ENCODE results near the gene GRIK4.

GRIK4 gene

DNA sequence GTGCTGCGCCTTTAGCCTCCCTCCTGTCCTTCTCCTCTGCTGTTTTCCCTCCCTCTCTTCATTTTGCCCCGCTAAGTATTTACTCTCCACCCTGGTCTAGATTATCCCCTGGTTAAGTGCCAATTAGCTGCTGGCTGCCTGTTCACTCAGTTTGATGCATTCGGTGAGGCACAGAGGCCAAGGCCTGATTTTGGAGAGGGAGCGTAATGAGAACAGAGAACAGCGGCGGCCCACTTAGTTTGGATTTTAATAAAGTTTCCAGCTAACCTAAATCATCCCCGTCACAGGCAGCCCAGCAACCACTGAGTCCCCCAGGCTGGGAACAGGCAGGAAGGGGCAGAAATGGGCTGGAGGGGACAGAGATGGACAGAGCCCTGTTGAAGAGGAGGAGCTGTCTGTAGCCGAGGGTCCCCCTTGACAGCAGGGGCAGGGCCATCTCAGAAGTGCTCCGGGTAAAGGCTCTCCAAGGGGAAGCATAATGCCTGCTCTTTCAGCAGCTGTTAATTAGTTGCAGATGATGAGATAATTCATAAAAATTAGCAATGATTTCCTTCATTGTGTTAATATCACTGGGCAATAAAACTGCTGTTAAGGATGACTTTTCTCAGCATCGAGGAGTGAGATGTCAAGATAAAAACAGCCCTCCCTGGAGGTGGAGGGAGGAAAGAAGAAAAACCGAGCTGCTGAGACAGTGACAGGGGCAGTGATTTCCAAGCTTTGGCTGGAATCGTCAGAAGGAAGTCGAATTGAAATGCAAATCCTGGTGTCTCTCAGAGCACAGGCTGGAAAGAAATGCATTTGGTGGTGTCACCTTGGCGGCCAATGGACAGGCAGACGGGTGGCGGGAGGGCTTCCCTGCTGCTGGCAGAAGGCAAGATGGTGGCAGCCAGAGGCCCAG is 170.1 kb downstream of the GRIK4 start:
- DNase-seq, result no peak

DNA sequence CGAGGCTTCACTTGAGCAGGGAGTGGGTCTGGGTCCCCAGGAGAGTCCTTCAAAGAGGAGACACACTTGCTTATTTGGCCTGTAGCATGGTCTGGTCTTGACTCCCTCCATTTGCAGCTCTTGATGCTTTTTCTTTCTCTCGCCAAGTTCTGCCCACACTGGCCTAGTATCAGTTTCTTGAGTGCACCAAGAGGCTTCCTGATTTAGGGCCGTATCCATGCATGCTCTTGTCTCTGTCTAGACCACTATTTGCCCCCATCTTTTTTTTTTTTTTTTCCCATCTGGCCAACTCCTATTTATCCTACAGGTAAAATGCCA is 170.7 kb downstream of the GRIK4 start:
- no peak for DNase-seq

DNA sequence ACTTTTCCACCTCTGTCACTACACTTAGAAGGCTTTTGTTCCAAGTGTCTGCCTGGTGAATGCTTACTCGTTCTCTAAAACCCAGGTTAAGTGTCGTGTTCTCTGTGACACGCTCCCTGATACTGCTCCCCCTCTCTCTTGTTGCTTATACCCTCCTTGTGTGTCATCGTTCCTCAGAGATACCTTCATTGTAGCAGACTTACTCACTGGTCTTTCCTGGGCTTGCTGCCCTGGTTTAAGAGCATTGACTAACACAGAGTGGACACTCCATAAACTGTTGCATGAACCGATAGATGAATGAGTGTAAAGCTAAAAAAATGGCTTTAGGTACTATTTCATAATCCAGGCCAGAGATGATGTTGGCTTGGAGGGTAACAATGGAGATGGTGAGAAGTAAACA is 171.3 kb downstream of the GRIK4 start:
- no peak for DNase-seq

DNA sequence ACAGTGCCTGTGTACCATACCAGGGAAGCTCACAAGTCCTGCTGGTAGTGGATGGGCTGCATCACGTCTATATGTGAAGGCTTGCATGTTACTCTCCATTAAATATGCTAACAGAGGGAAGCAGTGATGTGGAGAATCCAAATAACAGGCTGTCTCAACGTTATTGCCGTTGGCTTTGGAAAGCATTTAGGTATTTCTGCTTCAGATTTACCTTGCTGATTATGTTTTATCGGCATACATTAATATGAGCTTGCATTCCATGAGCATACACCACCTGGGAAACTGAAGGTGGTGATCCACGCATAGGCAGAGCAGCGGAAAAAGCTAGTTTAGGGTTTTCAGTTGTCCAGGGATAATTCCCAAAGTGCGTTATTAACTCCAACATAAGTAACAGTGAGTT is 175.0 kb downstream of the GRIK4 start:
- DNase-seq, result no peak

DNA sequence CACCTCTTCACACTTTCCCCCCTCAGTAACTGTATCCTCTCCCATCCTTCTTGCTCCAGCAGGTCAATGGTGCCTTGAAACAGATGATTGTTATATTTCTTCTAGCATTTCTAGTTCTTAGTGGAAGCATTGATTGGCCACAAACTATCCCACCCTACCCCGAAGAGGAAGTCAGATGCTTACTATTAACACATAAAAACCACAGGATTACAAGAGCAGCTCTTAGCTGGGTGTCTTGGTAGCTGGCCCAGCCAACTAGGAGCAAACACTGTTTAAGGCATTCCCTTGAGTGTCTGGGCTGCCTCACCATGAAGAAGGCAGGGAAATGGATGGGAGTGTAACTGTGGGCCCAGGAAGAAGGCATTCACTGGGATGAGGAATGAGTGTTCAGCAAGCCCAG is 176.6 kb downstream of the GRIK4 start:
- DNase-seq, result peak; percentile 30

DNA sequence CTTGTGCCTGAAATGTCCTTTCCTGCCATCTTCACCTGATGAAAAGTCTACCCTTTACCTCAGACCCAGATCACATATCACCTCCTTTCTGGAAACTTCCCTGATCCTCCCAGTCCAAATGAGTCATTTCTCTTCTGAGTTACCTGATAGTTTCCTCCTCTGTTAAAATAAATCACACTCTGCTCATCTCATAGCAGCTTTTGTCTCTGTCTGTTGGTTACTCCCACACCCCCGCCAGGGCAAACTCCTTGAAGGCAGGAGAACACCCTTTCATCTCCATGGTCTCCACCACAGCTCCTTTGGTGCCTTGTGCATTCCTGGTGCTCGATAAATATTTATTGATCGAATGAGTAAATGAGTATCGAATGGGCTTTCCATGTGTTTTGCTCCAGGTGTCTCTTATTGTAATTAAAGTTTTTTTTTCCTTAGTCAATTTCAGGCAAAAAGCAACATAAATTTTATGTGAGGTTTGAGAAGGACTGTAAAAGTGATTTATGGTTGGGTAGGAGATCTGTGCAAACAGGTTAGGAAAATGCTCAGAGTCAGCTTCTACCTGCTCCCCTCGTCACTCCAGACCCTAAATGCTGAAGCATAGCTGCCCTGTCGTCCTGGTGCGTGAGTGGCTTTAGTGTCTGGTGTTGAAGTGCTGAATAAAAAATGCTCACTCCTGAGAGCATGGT is 178.2 kb downstream of the GRIK4 start:
- DNase-seq, result no peak

DNA sequence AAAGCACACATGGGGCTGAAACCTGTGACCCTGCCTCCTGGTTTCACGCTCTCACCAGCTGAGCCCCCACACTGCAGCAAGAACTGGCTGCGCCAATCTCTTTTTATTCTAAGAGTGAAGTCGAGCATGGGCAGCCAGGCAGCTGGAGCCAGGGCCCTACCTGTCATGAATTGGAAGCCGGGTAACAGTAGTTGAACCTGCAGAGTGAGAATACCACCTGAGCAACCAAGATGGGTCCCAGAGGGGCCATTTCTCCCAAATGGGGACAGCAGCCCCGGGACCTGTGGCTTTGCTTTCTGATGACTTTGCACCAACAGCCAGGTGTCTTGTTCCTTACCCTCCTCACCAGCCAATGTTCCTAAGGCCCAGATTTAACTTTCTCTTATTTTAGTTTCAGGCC is 178.9 kb downstream of the GRIK4 start:
- no peak for DNase-seq

DNA sequence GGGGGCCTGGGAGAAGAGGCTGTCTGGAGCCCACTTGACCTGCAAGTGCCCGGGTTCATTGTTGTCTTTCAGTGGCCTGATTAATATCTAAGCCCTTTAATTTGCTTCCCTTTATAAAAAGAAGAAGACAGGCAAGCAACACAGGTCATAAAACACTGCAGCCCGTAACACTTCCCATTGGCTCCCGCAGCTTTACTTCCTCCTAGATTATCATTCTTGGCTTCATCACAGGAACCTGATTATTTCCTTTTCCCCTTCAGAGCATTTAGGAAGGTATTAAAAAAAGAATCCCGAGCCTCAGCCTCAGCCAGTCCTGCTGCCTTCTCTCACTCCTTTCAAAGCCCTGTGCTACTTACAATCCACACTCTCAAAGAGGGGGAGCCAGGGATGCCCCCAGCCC is 183.2 kb downstream of the GRIK4 start:
- no peak for DNase-seq

DNA sequence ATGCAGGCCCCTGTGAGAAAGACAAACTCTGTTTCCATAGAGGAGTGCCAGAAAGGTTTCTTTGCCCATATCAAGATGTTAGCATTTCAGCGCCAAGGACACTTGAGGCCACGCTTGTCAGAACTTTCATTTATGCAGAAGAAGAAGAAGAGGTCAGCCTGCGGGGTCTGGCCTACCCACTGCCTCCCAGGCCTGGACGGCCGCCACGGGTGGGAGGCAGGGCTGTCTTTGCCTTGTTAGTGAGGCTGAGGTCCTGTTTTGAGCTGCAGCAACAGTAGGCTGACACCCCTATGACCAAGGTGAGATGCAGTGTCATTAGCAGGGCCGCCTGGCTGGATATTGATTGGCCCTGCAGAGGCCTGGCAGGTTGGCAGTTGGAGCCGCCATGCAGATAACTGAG is 183.9 kb downstream of the GRIK4 start:
- DNase-seq, result no peak

DNA sequence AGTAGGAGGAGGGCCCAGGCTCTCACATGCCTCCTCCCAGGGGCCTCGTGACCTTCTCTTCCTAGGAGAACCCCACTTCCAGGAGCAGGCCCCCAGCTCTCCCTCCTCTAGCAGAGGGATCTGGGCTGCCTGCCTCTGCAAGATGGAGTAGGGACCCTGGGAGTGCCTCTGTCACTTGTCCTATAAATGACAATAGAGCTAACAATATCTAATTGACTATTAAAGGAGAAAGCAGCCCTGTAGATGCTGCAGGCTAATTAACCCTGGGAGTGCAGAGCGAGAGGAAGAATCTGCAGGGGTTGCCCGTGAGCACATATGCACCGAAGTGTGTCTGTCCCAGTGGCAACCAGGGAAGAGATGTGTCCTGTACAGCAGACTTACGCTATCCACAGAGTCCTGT is 184.4 kb downstream of the GRIK4 start:
- no peak for DNase-seq

DNA sequence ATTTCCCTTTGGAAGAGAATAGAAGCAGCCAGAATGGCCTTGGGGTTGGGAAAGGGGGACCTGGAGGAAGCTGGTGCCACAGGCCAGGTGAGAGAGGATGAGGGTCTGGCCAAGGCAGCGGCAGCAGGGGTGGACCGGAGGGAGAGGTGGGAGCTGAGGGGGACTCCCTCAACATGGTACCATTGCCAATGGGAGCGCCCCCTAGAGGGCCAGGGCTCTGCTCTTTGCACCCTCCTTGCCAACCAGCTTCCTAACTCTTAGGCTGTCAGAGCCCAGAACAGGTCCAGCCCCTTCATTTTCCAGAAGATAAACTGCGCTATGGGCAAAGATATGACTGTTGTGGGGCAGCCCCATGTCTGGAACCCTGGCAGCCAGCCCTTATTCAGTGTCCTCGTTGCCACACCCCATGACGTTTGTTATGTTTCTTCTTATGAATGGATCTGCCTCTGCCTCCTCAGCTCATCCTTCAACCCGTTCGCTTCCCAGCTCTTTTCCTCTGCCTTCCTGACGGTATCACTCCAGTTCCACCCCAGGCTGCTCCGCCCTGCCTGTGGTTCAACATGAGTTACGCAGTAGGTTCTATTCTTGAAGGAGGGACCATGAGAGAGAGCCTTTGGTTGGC is 185.2 kb downstream of the GRIK4 start:
- no peak for DNase-seq

DNA sequence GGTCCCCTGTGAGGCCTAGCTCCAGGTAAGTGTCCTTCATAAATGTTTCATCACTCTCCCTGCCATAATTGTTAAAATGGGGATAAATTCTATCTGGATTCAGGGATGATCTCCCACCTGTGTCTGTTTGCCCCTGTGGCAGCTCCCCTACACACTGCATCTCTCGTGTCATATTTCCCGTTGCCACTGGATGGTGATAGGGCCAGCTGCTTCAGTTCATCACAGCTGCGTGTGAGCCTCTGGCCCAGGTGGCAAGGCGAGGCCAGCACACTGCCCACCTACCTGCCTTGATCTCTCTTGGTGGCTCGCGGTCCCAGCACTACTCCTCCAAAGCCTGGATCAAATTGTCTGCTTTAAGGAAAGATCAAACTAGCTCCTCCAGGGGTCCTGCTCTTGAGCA is 187.4 kb downstream of the GRIK4 start:
- no peak for DNase-seq

DNA sequence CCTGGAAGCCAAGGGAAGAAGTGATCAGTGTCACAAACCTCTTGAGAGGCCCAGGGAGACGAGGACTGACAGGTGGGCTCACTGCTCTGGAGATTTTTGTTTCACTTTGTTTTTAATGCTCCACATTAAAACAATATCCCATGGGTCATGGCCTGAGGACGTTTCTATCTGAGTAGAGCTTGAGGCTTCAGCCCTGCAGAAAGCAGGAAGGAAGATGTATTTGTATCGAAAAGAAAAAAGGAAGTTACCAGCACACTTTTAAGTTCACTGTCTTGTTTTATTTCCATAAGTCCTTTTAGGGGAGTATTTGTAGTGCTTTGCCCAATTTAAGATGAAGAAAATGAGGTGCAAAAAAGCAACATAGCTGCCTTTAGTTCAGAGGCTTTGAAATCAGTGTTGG is 191.1 kb downstream of the GRIK4 start:
- DNase-seq, result no peak

DNA sequence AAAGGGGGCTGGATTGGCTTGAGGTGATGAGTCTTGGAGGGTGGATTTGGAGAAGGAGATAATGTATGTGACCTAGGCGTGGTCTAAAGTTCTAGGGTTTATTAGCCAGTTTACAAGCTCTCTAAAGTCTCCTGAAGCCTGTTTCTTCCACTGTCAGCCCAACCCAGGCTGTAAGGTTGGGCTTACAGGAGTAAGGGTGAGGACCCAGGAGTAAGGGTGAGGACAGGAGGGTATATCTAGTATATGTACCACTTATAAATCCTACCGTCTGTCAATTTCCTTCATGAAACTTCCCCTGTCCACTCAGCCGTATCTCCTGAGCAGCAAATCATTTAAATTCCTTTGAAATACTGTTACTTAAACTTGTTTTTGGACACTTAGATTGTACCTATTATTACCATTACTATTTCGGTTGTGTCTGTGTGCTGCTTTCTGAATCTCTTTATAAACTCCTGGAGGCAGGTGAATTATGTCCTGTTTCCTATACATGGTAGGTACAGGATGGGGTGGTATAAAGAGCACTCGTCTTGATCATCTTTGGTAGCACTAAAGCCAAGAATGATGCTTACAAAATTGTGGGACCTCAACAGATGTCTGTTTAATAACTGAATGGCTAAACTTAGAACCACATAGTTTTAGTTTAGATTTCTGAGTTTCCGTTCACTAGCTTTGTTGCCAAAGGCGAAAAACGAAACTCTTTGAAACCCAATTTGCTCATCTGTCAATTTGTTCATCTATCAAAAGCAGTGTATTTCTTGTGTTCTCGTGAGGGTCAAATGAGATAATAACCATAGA is 192.0 kb downstream of the GRIK4 start:
- no peak for DNase-seq

DNA sequence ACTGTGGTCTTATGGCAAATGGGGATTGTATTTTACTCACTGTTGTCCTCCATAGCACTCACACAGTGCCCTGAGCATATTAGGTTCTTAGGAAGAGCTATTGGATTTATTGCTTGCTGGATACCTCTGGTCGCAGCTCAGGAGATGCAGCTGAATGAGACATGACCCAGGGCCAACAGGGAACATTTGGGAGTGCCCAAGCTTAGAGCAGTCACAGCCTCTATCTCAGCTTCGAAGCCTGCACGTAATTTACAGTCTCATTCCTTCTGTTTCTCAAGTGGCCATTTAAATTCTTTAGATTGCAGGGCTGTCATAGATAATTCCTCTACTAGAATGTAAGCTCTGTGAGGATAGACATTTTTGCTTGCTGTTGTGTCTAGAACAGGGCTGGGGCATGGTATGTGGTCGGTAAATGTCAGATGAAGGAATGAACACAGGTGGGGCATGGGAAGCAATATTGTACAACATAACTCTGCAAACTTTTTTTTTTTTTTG is 192.8 kb downstream of the GRIK4 start:
- DNase-seq, result no peak

DNA sequence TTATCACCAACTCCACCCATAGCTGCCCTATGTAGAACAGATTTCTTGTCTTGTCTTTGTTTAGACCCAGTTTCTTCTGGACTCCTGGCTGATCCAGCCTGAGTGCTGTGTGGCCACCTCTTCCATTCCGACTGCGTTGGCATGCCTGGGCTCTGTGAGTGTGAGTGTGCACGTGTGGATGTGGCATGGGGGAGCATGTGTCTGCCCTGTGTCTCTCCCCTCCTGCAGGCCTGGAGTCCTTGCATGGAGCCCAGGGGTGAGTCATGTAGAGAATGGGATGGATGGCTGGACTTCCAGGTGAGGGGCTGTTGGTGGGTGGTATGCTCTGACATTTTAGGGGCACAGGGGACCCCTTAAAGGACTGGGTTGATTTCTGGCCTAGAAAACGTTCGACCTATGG is 194.7 kb downstream of the GRIK4 start:
- no peak for DNase-seq

DNA sequence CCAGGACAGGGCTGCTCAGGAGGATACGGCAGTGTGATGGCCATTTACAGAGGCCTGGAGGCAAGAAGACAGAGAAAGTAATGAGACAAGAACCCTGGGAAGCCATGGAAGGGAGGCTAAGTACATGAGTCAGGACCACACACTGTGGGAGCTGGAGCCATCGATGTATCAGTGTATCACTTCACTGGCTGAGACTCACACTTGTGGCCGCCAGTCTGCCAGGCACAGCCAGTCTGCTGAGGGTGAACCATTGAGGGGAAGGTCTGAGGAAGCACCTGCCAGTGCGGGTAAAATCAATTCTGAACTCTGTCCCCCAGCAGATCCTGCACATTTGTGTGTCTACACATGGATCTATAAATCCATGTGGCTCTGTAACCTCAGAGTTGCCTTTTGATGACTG is 195.6 kb downstream of the GRIK4 start:
- DNase-seq, result no peak

DNA sequence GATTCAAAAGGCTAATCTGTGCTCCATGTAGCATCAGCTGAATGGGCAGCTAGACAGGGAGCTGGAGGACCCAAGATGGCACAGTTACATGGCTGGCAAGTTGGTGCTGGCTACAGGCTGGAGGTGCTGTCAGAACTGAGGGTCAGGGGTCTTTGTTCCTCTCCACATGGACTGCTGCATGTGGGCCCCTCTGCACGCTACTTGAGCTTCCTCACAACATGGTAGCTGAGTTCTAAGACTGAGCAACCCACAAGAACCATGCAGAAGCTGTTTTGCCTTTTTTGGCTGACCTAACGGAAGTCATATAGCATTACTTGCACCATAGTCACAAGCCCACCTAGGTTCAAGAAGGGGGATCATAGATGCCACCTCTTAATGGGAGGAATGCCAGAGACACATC is 196.1 kb downstream of the GRIK4 start:
- DNase-seq, result no peak

DNA sequence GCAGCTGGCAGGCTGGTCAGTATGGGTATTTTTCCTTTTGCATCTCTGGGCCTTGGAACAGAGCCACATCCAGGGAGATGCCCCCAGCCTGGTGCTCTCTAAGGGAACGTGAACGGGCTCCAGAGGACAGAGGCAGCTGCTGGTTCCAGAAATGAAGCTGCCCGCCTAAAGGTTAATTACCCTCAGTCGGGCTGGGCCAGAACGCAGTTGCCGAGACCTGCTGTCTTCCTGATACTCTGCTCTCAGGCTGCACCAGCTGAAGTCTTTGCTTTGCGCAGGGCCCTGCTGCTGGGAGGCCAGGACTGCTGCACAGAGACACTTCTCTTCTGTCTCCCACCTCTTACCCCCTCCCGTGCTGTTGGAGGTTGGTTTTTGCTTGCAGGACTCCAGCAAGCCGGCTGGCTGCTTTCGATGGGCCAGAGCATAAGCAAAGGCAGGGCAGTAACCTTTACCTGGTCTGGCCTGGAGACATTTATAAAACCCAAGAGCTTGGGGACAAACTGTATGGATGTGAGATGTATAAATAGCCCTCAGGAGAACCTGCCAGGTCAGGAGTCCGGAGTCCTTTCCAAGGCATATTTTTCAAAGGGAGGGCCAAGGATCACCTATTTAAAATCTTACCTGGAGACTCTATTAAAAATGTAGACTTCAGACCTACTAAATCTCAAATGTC is 197.1 kb downstream of the GRIK4 start:
- no peak for DNase-seq

DNA sequence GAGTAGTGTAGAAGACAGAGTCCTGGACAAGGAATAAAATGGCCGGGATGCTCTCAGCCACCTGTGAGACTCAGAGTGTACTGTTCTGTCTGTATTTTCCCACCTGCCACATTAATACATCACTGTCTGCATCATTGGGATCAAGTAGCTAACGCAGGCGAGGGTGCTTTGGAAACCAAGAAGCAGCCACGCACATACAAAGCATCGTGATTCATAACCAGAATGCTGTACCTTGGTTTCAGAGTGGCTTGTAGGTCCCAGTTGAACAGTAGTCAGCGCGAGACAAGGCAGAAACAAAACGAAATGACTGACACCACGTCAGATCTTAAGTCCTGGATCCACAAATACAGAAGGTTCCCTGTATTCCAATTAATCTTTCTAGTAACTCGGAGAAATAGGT is 198.3 kb downstream of the GRIK4 start:
- no peak for DNase-seq

DNA sequence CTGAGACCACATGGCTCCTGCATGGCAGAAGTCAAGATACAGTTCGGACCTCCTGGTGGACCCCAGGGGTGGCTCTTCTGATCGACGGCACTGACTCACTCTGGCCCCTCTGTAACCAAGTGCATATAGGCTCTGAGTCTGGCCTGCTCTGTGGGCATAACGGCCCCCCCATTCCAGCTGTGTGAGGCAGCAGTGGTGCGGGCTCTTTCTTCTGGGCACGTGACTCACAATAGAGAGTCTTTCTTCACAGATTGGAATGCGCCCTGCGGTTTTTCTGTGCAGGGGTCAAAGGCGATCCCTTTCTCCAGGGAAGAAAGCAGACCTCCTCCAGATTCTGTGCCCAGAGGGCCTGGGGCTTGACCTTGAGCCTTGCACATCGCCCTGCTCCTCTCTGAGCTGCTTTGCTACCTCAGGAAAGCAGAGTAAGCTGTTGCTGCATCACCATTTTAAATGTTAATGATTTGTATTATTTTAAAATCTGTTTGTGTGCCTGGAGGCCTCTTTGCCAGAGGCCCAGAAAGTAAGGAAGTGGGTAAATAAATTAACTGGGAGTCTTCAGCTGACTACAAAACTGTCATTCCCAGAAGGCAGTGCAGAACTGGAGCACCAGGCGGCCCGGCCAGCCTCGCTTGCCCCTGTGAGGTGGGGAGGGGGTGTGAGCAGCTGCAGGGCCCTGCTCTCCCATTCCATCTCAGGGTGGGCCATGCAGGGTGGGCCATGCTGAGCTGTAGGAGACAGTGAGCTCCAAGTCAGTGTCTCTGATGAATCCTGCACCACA is 199.0 kb downstream of the GRIK4 start:
- DNase-seq, result no peak

DNA sequence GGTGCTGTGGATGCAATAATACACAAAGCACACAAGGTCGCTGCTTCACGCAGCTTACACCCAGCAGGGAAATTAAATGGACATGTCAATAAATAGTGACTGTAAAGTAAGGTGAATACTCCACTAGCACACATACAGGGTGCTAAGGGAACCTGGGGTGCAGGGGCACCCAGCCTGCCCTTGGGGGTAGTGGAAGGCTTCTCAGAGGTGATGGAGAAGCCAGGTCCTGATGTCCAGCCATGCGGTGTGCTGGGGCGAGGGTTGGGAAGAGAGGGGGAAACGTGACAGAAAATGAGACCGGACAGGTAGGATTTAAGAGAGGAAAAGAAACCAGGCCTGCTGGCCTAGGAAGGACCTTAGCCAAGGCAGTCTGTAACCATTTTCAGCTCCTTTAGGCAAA is 200.5 kb downstream of the GRIK4 start:
- DNase-seq, result no peak
